Measurements from ENCODE around the gene HSDL1. TPM values are rescaled to one million over a fixed set of nuclear protein-coding genes. Genes with fewer than 3 reads are reported as not detected.

The HSDL1 gene
- total RNA-seq, 3 donors from 2014 or later (not counting 1 experiment from before 2014, with no cell fraction given) = 11.2 to 15.3 (median 13.5) TPM

DNA sequence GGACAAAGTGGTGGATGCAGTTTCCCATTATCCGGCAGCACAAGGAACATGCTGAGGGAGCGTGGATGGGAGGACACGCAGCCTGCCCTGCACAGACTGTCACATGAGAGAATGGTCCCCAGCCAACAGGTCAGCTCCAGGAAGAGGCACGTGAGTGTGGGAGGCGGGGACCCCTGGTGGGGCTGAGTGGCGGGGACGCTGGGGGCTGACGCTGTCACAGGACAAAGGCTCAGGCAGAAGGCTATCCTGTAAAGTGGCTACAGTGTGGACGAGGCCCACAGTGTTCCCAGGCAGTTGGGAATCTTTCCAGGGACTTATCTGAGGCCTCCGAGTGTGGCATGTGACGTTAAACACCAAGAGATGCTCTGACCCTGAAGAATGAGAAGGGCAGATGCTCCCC lies 58.6 kb downstream of the HSDL1 start:
- H3K4me1 Mint-ChIP-seq = peaks cover 22 to 27% of the 10 kb centered on the region in 2 donors
- TF ChIP-seq, protein P1, sequence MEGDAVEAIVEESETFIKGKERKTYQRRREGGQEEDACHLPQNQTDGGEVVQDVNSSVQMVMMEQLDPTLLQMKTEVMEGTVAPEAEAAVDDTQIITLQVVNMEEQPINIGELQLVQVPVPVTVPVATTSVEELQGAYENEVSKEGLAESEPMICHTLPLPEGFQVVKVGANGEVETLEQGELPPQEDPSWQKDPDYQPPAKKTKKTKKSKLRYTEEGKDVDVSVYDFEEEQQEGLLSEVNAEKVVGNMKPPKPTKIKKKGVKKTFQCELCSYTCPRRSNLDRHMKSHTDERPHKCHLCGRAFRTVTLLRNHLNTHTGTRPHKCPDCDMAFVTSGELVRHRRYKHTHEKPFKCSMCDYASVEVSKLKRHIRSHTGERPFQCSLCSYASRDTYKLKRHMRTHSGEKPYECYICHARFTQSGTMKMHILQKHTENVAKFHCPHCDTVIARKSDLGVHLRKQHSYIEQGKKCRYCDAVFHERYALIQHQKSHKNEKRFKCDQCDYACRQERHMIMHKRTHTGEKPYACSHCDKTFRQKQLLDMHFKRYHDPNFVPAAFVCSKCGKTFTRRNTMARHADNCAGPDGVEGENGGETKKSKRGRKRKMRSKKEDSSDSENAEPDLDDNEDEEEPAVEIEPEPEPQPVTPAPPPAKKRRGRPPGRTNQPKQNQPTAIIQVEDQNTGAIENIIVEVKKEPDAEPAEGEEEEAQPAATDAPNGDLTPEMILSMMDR (IDR thresholded peaks at IDR 0.05) = no peak
- Histone ChIP-seq H3K27ac (ENCODE audit: low read length) (no peak overlapping the region), H3K4me1 (ENCODE audit: control insufficient read depth, insufficient read depth, low read length) (peaks cover 27% of the 10 kb centered on the region), H3K9me3 (ENCODE audit: control insufficient read depth, insufficient read depth, low read length) (no peaks in the 10 kb centered on the region), H3K27me3 (ENCODE audit: control insufficient read depth, insufficient read depth, low read length) (no peaks in the 10 kb centered on the region), H3K36me3 (ENCODE audit: control insufficient read depth, insufficient read depth, low read length) (peaks cover 53% of the 10 kb centered on the region), H3K4me3 (ENCODE audit: low read length) (no peak overlapping the region)
- WGBS (ENCODE audit: insufficient coverage) = 90% methylated on average over 11 of the region's 11 CpGs
- DNase-seq (no peak), ATAC-seq (no peak)
- no peak overlapping the region for H3K4me3 Mint-ChIP-seq
- intact Hi-C loops (cut with micrococcal nuclease) = no loop called here
- H3K9me3 Mint-ChIP-seq = no peaks in the 10 kb centered on the region
- no peaks in the 10 kb centered on the region for H3K27me3 Mint-ChIP-seq (ENCODE audit: low read depth in 2 of 2)
- H3K36me3 Mint-ChIP-seq = peaks cover 13% of the 10 kb centered on the region
- peak overlapping the region in 1 of 2 donors; percentile 57 for H3K27ac Mint-ChIP-seq

DNA sequence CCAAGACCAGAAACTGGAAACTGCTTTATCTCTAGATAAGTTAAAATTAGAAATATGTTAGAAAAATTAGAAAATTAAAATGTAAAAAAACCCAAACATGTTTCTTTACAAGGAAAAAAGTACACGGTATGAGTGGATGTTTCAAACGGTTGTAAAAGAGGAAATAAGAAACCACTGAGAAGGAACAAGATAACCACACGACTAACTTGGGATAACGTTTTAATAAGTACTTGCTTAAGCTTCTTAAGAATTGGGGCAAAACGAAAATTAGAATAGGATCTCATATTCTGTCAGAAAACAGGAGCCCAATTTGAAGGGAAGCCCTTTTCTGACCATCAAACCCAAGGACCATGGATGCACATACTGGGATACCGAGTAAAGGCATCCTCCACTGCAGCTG lies 59.2 kb downstream of the HSDL1 start:
- H3K9me3 Mint-ChIP-seq = no peaks in the 10 kb centered on the region
- H3K4me3 ChIP-seq (ENCODE audit: low read length) = no peak overlapping the region
- no peak overlapping the region for H3K27ac ChIP-seq (ENCODE audit: low read length)
- intact Hi-C loops (cut with micrococcal nuclease) = loop anchor here (2.0 kb wide), 1 partner anchor 101 kb away; the partner anchor contains the start of gene TAF1C
- H3K27me3 Mint-ChIP-seq (ENCODE audit: low read depth in 2 of 2) = no peaks in the 10 kb centered on the region
- peaks cover 27% of the 10 kb centered on the region for H3K4me1 ChIP-seq (ENCODE audit: control insufficient read depth, insufficient read depth, low read length)
- H3K36me3 Mint-ChIP-seq = peaks cover 11% of the 10 kb centered on the region
- peak overlapping the region; percentile 4 for H3K4me3 Mint-ChIP-seq
- no peaks in the 10 kb centered on the region for H3K9me3 ChIP-seq (ENCODE audit: control insufficient read depth, insufficient read depth, low read length)
- H3K27me3 ChIP-seq (ENCODE audit: control insufficient read depth, insufficient read depth, low read length) = no peaks in the 10 kb centered on the region
- DNase-seq (no peak), ATAC-seq (no peak)
- 6% methylated on average over 6 of the region's 6 CpGs for WGBS (ENCODE audit: insufficient coverage)
- peaks cover 27 to 28% of the 10 kb centered on the region in 2 donors for H3K4me1 Mint-ChIP-seq
- peak overlapping the region in 1 of 2 donors; percentile 57 for H3K27ac Mint-ChIP-seq
- TF ChIP-seq, protein P1 (IDR thresholded peaks at IDR 0.05) = no peak
- peaks cover 55% of the 10 kb centered on the region for H3K36me3 ChIP-seq (ENCODE audit: control insufficient read depth, insufficient read depth, low read length)

DNA sequence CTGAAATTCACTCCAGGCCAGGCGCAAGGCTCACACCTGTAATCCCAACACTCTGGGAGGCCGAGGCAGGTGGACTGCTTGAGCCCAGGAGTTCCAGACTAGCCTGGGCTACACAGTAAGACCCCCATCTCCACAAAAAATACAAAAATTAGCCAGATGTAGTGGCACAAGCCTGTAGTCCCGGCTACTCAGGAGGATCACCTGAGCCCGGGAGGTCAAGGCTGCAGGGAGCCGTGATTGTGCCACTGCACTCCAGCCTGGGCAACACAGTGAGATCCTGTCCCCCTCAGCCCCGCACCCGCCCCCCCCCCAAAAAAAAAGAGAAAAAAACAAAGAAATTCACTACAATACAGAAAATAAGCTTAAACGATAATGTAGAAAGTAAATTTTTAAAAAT lies 59.7 kb downstream of the HSDL1 start:
- intact Hi-C loops (cut with micrococcal nuclease) = loop anchor here (2.0 kb wide), 1 partner anchor 102 kb away; the partner anchor contains the start of gene TAF1C
- no peak overlapping the region for H3K4me3 Mint-ChIP-seq
- H3K27ac Mint-ChIP-seq = no peak overlapping the region
- H3K36me3 Mint-ChIP-seq = peaks cover 11% of the 10 kb centered on the region
- Histone ChIP-seq H3K9me3 (ENCODE audit: control insufficient read depth, insufficient read depth, low read length) (no peaks in the 10 kb centered on the region), H3K27ac (ENCODE audit: low read length) (no peak overlapping the region), H3K4me1 (ENCODE audit: control insufficient read depth, insufficient read depth, low read length) (peaks cover 27% of the 10 kb centered on the region), H3K36me3 (ENCODE audit: control insufficient read depth, insufficient read depth, low read length) (peaks cover 55% of the 10 kb centered on the region), H3K27me3 (ENCODE audit: control insufficient read depth, insufficient read depth, low read length) (no peaks in the 10 kb centered on the region), H3K4me3 (ENCODE audit: low read length) (no peak overlapping the region)
- H3K4me1 Mint-ChIP-seq = peaks cover 27 to 32% of the 10 kb centered on the region in 2 donors
- no peak for DNase-seq
- no peak for ATAC-seq
- TF ChIP-seq, protein P1 (IDR thresholded peaks at IDR 0.05) = no peak
- H3K27me3 Mint-ChIP-seq (ENCODE audit: low read depth in 2 of 2) = no peaks in the 10 kb centered on the region
- WGBS (ENCODE audit: insufficient coverage) = 92% methylated on average over 5 of the region's 8 CpGs
- H3K9me3 Mint-ChIP-seq = no peaks in the 10 kb centered on the region

Data from natural killer cell (primary cell).